MCF 10A (cell line): ENCODE measurements around the gene DRAP1. TPM values are rescaled to one million over a fixed set of nuclear protein-coding genes. Genes with fewer than 3 reads are reported as not detected.

Experiments used
- BruUV-seq: library from RNA; stranded (reverse); fragments of 400-500 nt; replicated peaks from 2 replicates; lab custom pipeline; 2021; lab: Mats Ljungman, UMichigan
- CTCF ChIA-PET: fragments of 300-600 bp; sonication (Branson Sonifier 250); formaldehyde crosslinking; extraction: SDS; loops from one replicate; lab custom pipeline; 2021; ENCODE audit warnings: antibody characterized with exemption, inconsistent platforms; lab: Yijun Ruan, JAX
- POLR2A ChIA-PET: fragments of 300-600, 350-650 bp; sonication (Branson Sonifier 250); formaldehyde crosslinking; extraction: SDS; loops from one replicate; lab custom pipeline; 2020; ENCODE audit warnings: antibody characterized with exemption, inconsistent platforms; lab: Yijun Ruan, JAX
- DNase-seq: peaks from one replicate; pipeline ENCODE4 v3.0.0-alpha.2; 2018; ENCODE audit not compliant: unreplicated experiment
- H3K27ac Mint-ChIP-seq: one replicate; pipeline ENCODE4 v1.8.0; 2022; ENCODE audit warnings: mild to moderate bottlenecking, low read depth, mixed read lengths; ENCODE audit not compliant: unreplicated experiment
- H3K27me3 Mint-ChIP-seq: one replicate; pipeline ENCODE4 v1.8.0; 2022; ENCODE audit warnings: mixed read lengths; ENCODE audit not compliant: insufficient read depth, unreplicated experiment
- H3K36me3 Mint-ChIP-seq: one replicate; pipeline ENCODE4 v1.8.0; 2022; ENCODE audit warnings: mild to moderate bottlenecking, moderate library complexity, mixed read lengths; ENCODE audit not compliant: insufficient read depth, unreplicated experiment
- H3K4me1 Mint-ChIP-seq: one replicate; pipeline ENCODE4 v1.8.0; 2022; ENCODE audit warnings: mixed read lengths; ENCODE audit not compliant: insufficient read depth, unreplicated experiment
- H3K4me3 Mint-ChIP-seq: one replicate; pipeline ENCODE4 v1.8.0; 2022; ENCODE audit warnings: mild to moderate bottlenecking, moderate library complexity, mixed read lengths; ENCODE audit not compliant: unreplicated experiment
- H3K9me3 Mint-ChIP-seq: one replicate; pipeline ENCODE4 v1.8.0; 2022; ENCODE audit warnings: mixed read lengths; ENCODE audit not compliant: unreplicated experiment
- CTCF ChIP-seq: fragments of 200-600 bp; IDR thresholded peaks from one replicate; pipeline ENCODE4 v1.8.0; 2022; ENCODE audit warnings: antibody characterized with exemption, mild to moderate bottlenecking; ENCODE audit not compliant: unreplicated experiment
- intact Hi-C: fragments of 100-400 bp; cut with micrococcal nuclease; formaldehyde crosslinking; loops from 2 replicates; pipeline ENCODE4 v1.14.1; 2022
- total RNA-seq: library from RNA; stranded (reverse); gene quantifications from 2 replicates; pipeline ENCODE4 v1.2.3, GENCODE V29; 2022

Gene DRAP1
- total RNA-seq, 1 experiment from 2014 or later, result 167 TPM

GRCh38 chr11:65873318-65874156, 45.7 kb upstream of the DRAP1 start:
- H3K27me3 Mint-ChIP-seq, result no peaks in the 10 kb centered on the region
- H3K9me3 Mint-ChIP-seq, result no peaks in the 10 kb centered on the region
- H3K4me3 Mint-ChIP-seq, result peak overlapping the region; percentile 78
- intact Hi-C loops, result no loop called here
- BruUV-seq, result no TSS peak
- peak overlapping the region; percentile 87 for H3K27ac Mint-ChIP-seq
- DNase-seq, result peak; percentile 92
- ChIA-PET CTCF (interaction anchor here (0.6 to 2.1 kb wide), 7 partner anchors 11 to 162 kb away, joined by 3 to 20 read pairs (median 4); partner anchors contain the start of genes CCDC85B, FIBP, KAT5 and MUS81), POLR2A (interaction anchor here (0.6 to 2.2 kb wide), 10 partner anchors 11 to 487 kb away, joined by 3 to 18 read pairs (median 4); partner anchors contain the start of genes C11orf68, CCDC85B, CFL1 and FIBP)
- peaks cover 7% of the 10 kb centered on the region for H3K4me1 Mint-ChIP-seq
- TF ChIP-seq CTCF, result no peak
- H3K36me3 Mint-ChIP-seq, result no peaks in the 10 kb centered on the region

- CTCF ChIA-PET, result interaction anchor here (0.6 to 2.4 kb wide), 3 partner anchors 8 to 120 kb away, joined by 3 to 15 read pairs (median 3); partner anchors contain the start of gene FIBP
- H3K36me3 Mint-ChIP-seq, result peaks cover 6% of the 10 kb centered on the region
Measured at GRCh38 chr11:65879617-65880016, 39.6 kb upstream of the DRAP1 start, which contains the start of gene CTSW. Gene CTSW, plus strand, starts transcription at chr11:65879837. Its CDS starts 18 bp downstream, at chr11:65879855.

GRCh38 chr11:65880027-65880426, 39.2 kb upstream of the DRAP1 start:
- intact Hi-C loops, result no loop called here
- H3K27me3 Mint-ChIP-seq, result no peaks in the 10 kb centered on the region
- H3K27ac Mint-ChIP-seq, result no peak overlapping the region
- H3K4me1 Mint-ChIP-seq, result no peaks in the 10 kb centered on the region
- H3K9me3 Mint-ChIP-seq, result no peaks in the 10 kb centered on the region
- no TSS peak for BruUV-seq
- peaks cover 10% of the 10 kb centered on the region for H3K36me3 Mint-ChIP-seq
- ChIA-PET CTCF (interaction anchor here (0.6 to 2.5 kb wide), 4 partner anchors 8 to 119 kb away, joined by 3 to 15 read pairs (median 4); partner anchors contain the start of genes FIBP and MUS81), POLR2A (no interaction called here)
- DNase-seq, result no peak
- no peak for TF ChIP-seq CTCF
- no peak overlapping the region for H3K4me3 Mint-ChIP-seq

More at GRCh38 chr11:65879617-65880016, 39.6 kb upstream of the DRAP1 start, which contains the start of gene CTSW:
- Mint-ChIP-seq H3K9me3 (no peaks in the 10 kb centered on the region), H3K27ac (no peak within 1 kb of the TSS), H3K4me3 (no peak within 1 kb of the TSS), H3K27me3 (no peaks in the 10 kb centered on the region), H3K4me1 (no peaks in the 10 kb centered on the region)
- BruUV-seq, result no TSS peak
- intact Hi-C loops, result no loop called here
- no peak for DNase-seq
- TF ChIP-seq CTCF, result no peak
- POLR2A ChIA-PET, result interaction anchor here (2.1 kb wide), 1 partner anchor 8 kb away, joined by 8 read pairs; the partner anchor contains the start of gene FIBP
